HL-60/S4 (cell line): ENCODE data around the gene NGF.

Source experiments
- in situ Hi-C: fragments of 300-500 bp; cut with MboI; formaldehyde crosslinking; loops from 2 replicates; pipeline ENCODE4 v1.14.3; 2022; ENCODE audit warnings: low sequenced_read_pairs

Gene NGF

DNA sequence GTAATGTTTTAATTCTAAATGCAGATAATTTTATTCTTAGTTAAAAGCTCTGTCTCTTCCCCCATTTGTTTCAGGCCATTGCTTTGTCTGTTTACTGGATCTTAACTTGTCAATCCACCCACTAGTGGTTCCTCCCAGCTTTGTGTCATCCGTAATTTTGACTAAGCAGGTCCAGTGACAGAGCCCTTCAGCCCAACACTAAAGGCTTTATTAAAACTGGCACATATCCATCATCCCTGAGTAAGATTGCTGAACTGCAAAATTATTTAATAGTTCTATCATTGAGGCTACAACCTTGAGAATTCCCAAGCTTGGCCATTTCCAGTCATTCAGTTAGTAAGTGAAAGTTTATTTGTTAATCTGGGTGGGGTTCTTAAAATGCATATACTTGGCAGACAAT lies 96.7 kb downstream of the NGF start:
- in situ Hi-C loops, result no loop called here

- in situ Hi-C loops, result no loop called here
Measured at GRCh38 chr1:115240297-115240696, 97.8 kb downstream of the NGF start.

- in situ Hi-C loops, result no loop called here
Measured at GRCh38 chr1:115239426-115239825, 98.6 kb downstream of the NGF start.

- in situ Hi-C loops, result no loop called here
Measured at GRCh38 chr1:115239148-115239422, 99.0 kb downstream of the NGF start.

- in situ Hi-C loops, result no loop called here
Measured at GRCh38 chr1:115238336-115239147, 99.5 kb downstream of the NGF start.

DNA sequence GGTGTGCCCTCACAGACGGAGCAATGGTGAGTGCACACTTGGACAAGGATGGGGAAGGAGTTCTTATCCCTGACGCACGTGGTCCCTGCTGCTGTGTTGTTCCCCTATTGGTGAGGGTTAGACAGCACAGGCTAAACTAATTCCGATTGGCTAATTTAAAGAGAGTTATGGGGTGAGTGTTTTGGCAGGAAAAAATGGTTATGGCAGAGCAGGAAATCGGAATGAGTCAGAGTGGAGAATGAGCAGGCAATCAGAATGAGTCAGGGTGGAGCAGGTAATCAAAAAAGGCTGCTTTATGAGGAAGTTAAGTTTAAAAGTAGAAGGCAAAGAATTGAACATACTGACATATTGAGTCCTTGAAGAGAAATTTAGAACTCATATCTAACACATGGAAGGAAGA lies 100.5 kb downstream of the NGF start:
- in situ Hi-C loops, result no loop called here

- in situ Hi-C loops, result no loop called here
Measured at GRCh38 chr1:115237023-115237422, 101.0 kb downstream of the NGF start.
